Transverse colon (tissue), 4 donors: ENCODE data around the gene ISYNA1.

ENCODE experiments used
- EP300 ChIP-seq: sonication (generic); formaldehyde crosslinking; IDR thresholded peaks from one replicate; pipeline ENCODE4 v1.6.1; 2017; ENCODE audit warnings: antibody characterized with exemption, low read depth
- POLR2A ChIP-seq: fragments of 450-650 bp; IDR thresholded peaks from one replicate; pipeline ENCODE4 v1.6.1; 2016; ENCODE audit warnings: antibody characterized with exemption, mild to moderate bottlenecking, moderate library complexity
- POLR2AphosphoS5 ChIP-seq, 3 donors: sonication (generic); formaldehyde crosslinking; IDR thresholded peaks; one replicate each; pipeline ENCODE4 v1.6.1; 2016; ENCODE audit warnings: antibody characterized with exemption in 3 of 3
- TF ChIP-seq, protein P1 (sequence below), 5 experiments: fragments of 200-600 bp in 3 of 5; fragments of 450-650 bp in 2 of 5; sonication (generic) in 3 of 5; IDR thresholded peaks; 1 replicate in 2 of 5; 2 replicates in 3 of 5; pipeline ENCODE4 v1.5.1; 2016 to 2017; ENCODE audit warnings: antibody characterized with exemption in 5 of 5, inconsistent platforms in 3 of 5, mild to moderate bottlenecking in 2 of 5, moderate library complexity in 1 of 5

- TF ChIP-seq, protein P1, sequence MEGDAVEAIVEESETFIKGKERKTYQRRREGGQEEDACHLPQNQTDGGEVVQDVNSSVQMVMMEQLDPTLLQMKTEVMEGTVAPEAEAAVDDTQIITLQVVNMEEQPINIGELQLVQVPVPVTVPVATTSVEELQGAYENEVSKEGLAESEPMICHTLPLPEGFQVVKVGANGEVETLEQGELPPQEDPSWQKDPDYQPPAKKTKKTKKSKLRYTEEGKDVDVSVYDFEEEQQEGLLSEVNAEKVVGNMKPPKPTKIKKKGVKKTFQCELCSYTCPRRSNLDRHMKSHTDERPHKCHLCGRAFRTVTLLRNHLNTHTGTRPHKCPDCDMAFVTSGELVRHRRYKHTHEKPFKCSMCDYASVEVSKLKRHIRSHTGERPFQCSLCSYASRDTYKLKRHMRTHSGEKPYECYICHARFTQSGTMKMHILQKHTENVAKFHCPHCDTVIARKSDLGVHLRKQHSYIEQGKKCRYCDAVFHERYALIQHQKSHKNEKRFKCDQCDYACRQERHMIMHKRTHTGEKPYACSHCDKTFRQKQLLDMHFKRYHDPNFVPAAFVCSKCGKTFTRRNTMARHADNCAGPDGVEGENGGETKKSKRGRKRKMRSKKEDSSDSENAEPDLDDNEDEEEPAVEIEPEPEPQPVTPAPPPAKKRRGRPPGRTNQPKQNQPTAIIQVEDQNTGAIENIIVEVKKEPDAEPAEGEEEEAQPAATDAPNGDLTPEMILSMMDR (IDR thresholded peaks at IDR 0.05): peak in 2 of 5 experiments; percentile 31 to 35
- TF ChIP-seq POLR2A (no peak), EP300 (no peak), POLR2AphosphoS5 (IDR thresholded peaks at IDR 0.05) (peak; percentile 11 to 31 (median 14))
These were observed 18.7 kb downstream of the ISYNA1 start, which contains the start of gene SSBP4 for GRCh38 chr19:18419195-18419698.
